ENCODE measurements around the gene PBX1.

PBX1 gene

DNA sequence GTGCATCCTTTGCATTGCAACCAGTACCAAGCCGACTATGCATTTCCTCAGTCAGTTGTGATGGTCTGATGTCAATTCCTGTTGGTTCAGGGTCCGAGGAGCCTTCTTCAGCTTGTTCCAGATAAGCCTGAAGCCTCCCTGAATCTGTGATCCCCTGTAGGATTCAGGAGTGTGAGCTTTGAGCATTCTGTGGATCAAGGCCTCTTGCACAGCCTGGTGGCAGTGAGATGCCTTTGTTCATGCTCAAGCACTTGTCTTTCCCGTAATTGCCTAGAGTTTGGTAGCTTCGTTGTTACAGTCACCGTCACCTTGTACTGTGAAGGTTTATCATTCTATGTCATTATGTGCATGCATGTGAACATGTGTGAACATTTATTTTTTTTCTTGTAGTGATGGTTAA is 103.5 kb downstream of the PBX1 start:
- DNase-seq (ENCODE audit: low read depth in 1 of 2, low spot score in 1 of 2) = peak in 1 of 2 experiments; percentile 49
- in situ Hi-C loops (cut with HindIII; ENCODE audit: low pct_unique_long_range_greater_than_20kb, low sequenced_read_pairs) = no loop called here

GRCh38 chr1:164662955-164663354 is 104.0 kb downstream of the PBX1 start:
- no peak for TF ChIP-seq JUND (IDR thresholded peaks at IDR 0.05; ENCODE audit: low read depth)
- no peak for DNase-seq (ENCODE audit: low read depth in 1 of 2, low spot score in 1 of 2)

More for the DNA sequence above, 103.5 kb downstream of the PBX1 start:
- TF ChIP-seq JUND (IDR thresholded peaks at IDR 0.05; ENCODE audit: low read depth) = no peak

DNA sequence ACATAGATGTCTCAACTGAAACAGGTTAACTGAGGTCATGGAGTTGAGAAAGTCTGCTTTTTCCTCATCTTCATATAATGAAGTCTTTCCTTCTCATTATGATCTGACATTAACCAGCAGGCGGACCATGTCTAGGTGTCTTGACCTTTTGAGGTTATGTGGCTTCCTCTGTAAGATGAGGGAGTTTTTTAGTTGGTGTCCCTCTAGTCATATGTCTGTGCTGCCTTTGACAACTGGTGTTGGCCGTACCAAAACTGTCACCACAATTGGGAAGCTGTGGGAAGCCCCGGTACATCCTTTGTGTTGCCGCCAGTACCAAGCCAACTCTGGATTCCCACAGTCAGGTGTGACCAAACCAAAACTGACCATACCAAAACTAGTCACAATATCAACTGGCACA is 105.1 kb downstream of the PBX1 start:
- DNase-seq (ENCODE audit: low read depth in 1 of 2, low spot score in 1 of 2) = no peak
- in situ Hi-C loops (cut with HindIII; ENCODE audit: low pct_unique_long_range_greater_than_20kb, low sequenced_read_pairs) = no loop called here
- TF ChIP-seq JUND (IDR thresholded peaks at IDR 0.05; ENCODE audit: low read depth) = no peak

More at GRCh38 chr1:164662955-164663354, 104.0 kb downstream of the PBX1 start:
- in situ Hi-C loops (cut with HindIII; ENCODE audit: low pct_unique_long_range_greater_than_20kb, low sequenced_read_pairs) = no loop called here

GRCh38 chr1:164667001-164667400 is 108.0 kb downstream of the PBX1 start:
- in situ Hi-C loops (cut with HindIII; ENCODE audit: low pct_unique_long_range_greater_than_20kb, low sequenced_read_pairs) = no loop called here
- no peak for DNase-seq (ENCODE audit: low read depth in 1 of 2, low spot score in 1 of 2)
- no peak for TF ChIP-seq JUND (IDR thresholded peaks at IDR 0.05; ENCODE audit: low read depth)

DNA sequence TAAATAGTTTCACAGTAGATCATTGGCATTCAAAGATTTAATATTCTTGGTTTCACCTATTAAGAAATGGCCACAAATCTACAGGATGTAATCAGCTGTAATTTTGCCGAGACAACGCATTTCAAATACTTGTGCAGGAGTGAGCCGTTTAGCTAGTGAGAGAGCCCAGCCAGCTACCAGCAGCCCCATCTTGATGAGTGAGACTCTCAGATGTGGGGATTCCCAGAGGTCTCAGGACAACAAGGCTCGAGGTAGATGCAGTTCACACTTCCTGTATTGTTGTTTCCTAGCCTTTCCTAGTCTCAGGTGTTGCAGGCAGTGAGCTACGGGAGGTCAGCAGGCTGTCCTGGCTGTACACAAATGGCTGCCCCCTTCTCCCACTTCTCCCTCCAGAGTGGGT is 108.6 kb downstream of the PBX1 start:
- TF ChIP-seq JUND (IDR thresholded peaks at IDR 0.05; ENCODE audit: low read depth) = no peak
- in situ Hi-C loops (cut with HindIII; ENCODE audit: low pct_unique_long_range_greater_than_20kb, low sequenced_read_pairs) = no loop called here
- no peak for DNase-seq (ENCODE audit: low read depth in 1 of 2, low spot score in 1 of 2)

- no peak for TF ChIP-seq JUND (IDR thresholded peaks at IDR 0.05; ENCODE audit: low read depth)
- no peak for DNase-seq (ENCODE audit: low read depth in 1 of 2, low spot score in 1 of 2)
- in situ Hi-C loops (cut with HindIII; ENCODE audit: low pct_unique_long_range_greater_than_20kb, low sequenced_read_pairs) = no loop called here
Measured at GRCh38 chr1:164668491-164669400, 109.8 kb downstream of the PBX1 start.

DNA sequence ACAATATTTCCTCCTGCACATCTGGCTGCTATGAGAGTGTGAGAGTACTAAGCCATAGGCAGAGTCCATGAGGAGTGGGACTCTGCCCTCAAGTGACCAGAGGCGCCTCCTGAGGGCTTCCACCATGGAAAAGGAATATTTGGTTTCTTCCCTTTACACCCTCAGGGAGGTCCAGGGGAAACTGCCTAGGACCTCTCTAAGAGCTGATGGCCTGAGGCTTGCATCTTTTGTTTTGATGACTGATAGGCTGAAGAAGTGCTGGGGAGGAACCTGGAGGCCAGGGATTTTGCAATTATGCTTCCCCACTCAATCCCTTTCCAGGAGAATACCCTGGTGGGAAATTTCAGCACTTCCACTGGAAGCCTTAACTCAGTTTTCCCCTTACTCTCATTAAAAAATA is 111.0 kb downstream of the PBX1 start:
- in situ Hi-C loops (cut with HindIII; ENCODE audit: low pct_unique_long_range_greater_than_20kb, low sequenced_read_pairs) = no loop called here
- TF ChIP-seq JUND (IDR thresholded peaks at IDR 0.05; ENCODE audit: low read depth) = no peak
- no peak for DNase-seq (ENCODE audit: low read depth in 1 of 2, low spot score in 1 of 2)

GRCh38 chr1:164670786-164671185 is 111.8 kb downstream of the PBX1 start:
- no peak for TF ChIP-seq JUND (IDR thresholded peaks at IDR 0.05; ENCODE audit: low read depth)
- in situ Hi-C loops (cut with HindIII; ENCODE audit: low pct_unique_long_range_greater_than_20kb, low sequenced_read_pairs) = no loop called here
- no peak for DNase-seq (ENCODE audit: low read depth in 1 of 2, low spot score in 1 of 2)

DNA sequence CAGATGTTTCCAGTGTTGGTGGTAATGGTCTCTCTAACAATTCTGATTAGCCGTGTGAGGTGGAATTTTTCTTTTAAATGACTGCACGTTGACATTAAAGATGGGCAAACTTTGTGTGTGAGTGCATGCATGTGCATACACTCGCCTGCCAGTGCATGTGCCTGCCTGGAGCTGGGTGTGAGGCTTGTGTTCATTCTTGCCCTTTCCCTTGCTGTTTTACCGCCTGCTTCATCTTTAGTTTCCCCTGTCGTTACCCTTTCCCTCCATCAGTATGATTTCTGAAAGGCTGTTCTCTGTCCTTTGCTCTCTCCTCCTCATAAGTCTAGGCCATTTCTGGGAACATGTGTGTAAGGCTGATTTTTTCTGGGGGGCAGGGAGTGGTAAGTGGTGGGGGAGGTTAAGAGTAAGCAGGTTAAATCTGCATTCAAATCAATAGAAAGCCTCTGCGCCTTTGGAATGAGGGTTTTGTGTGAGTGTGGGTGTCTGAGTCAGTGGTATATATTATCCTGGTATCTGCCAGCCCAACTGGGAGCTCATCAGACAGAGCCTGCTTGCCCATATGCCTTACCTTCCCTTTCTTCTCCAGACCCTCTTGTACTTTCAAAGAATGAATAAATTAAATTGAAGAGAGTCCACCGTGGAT is 112.5 kb downstream of the PBX1 start:
- no peak for DNase-seq (ENCODE audit: low read depth in 1 of 2, low spot score in 1 of 2)
- in situ Hi-C loops (cut with HindIII; ENCODE audit: low pct_unique_long_range_greater_than_20kb, low sequenced_read_pairs) = no loop called here
- TF ChIP-seq JUND (IDR thresholded peaks at IDR 0.05; ENCODE audit: low read depth) = no peak

GRCh38 chr1:164671966-164672571 is 113.1 kb downstream of the PBX1 start:
- in situ Hi-C loops (cut with HindIII; ENCODE audit: low pct_unique_long_range_greater_than_20kb, low sequenced_read_pairs) = no loop called here

GRCh38 chr1:164672588-164672987 is 113.6 kb downstream of the PBX1 start:
- in situ Hi-C loops (cut with HindIII; ENCODE audit: low pct_unique_long_range_greater_than_20kb, low sequenced_read_pairs) = no loop called here
- no peak for TF ChIP-seq JUND (IDR thresholded peaks at IDR 0.05; ENCODE audit: low read depth)
- DNase-seq (ENCODE audit: low read depth in 1 of 2, low spot score in 1 of 2) = no peak

More at GRCh38 chr1:164671966-164672571, 113.1 kb downstream of the PBX1 start:
- DNase-seq (ENCODE audit: low read depth in 1 of 2, low spot score in 1 of 2) = no peak
- no peak for TF ChIP-seq JUND (IDR thresholded peaks at IDR 0.05; ENCODE audit: low read depth)

- DNase-seq (ENCODE audit: low read depth in 1 of 2, low spot score in 1 of 2) = peak in 1 of 2 experiments; percentile 43
- TF ChIP-seq JUND (IDR thresholded peaks at IDR 0.05; ENCODE audit: low read depth) = no peak
- in situ Hi-C loops (cut with HindIII; ENCODE audit: low pct_unique_long_range_greater_than_20kb, low sequenced_read_pairs) = no loop called here
Measured at GRCh38 chr1:164673584-164674214, 114.7 kb downstream of the PBX1 start.
